ENCODE measurements around the gene TMA7B.

The TMA7B gene

DNA sequence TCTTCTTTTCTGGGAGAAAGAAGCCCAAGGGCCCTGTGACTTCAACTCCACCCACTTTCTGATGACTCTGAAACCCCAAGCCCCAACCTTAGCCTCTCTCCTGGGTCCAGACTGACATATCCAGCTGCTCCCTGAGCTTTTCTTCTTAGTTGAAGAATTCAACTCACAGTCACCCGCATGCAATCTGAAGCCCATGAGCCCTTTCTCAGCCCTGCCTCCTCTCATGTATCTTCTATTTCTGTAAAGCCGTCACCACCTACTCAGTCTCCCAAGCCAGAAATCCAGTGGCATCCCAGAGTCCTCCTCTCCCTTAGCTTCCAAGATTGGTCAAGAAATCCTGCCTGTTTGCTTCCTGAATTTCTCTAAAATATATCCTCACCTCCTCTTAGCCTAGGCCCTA is 7.1 kb upstream of the TMA7B start:
- no peak for TF ChIP-seq ZNF274 (IDR thresholded peaks at IDR 0.05; ENCODE audit: low read depth, low read length)
- no peak overlapping the region for H3K4me3 ChIP-seq (ENCODE audit: low read length)

DNA sequence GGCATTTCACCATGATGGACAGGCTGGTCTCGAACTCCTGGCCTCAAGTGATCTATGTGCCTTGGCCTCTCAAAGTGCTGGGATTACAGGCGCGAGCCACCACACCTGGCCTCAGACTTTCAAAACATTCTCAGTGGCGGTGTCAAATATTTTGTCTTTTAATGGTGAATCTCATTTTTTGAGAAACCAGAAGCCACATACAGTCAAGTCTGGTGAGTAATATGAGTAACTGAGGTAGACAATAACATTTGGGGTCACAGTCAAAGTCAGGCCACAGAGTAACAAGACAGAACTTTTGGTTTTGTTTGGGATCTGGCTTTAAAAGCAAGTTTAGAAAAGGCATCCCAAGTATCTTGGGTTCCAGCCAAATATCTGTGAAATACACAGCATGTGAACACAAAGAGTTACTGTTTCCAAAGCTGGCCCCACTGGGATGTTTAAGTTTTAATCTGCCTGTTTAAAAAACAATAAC is 5.6 kb upstream of the TMA7B start:
- no peak for TF ChIP-seq ZNF274 (IDR thresholded peaks at IDR 0.05; ENCODE audit: low read depth, low read length)
- no peak overlapping the region for H3K4me3 ChIP-seq (ENCODE audit: low read length)

DNA sequence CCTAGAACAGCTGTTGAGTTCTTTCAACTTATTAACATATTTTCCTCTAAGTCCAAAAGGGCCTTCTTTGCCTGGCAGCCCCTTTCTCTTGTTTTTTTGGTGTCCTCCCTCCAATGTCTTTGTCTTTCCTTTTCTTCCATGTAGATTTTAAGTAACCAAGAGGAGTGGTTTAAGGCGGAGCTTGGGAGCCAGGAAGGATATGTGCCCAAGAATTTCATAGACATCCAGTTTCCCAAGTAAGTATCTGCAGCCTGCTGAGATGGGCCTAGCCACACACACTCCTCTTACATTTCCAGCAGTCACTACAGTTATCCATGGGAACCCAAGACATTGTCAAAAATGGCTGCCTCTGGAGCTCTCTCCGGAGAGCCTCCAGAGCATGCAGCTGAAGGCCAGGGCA is 4.5 kb upstream of the TMA7B start:
- TF ChIP-seq ZNF274 (IDR thresholded peaks at IDR 0.05; ENCODE audit: low read depth, low read length) = no peak
- no peak overlapping the region for H3K4me3 ChIP-seq (ENCODE audit: low read length)

DNA sequence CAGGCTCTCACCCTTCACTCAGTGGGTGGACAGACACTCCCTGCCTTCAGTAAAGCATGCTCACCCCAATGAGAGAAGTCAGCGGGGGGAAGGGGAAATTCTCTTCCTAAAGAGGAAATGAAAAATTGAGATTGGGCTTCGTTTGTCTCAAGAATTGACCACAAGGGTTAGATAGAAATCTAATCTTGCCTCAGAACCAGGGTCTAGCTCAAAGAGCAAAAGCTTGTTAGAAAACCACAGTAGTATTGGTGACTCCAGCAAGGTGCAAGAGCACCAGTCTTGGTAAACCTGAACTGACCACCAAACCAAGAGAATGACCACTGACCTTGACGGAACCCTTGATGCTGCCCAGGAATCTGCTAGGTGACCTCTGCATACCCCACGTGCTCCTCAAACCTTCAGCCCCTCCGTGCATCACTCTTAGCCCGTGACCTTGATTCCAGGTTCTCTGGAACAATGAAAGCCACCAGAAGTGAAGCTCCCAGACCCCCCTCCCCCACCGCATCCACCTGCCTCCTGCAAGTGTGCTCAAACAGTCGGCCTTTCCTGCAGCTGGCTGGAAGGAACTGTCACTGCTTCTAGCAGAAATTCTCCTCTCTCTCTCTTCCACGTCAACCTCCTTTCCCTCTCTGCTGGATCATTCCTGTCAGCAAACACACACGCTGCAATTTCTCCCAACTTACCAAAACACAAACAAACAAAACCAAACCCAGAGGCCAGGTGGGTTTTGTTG is 3.1 kb upstream of the TMA7B start:
- no peak for TF ChIP-seq ZNF274 (IDR thresholded peaks at IDR 0.05; ENCODE audit: low read depth, low read length)
- no peak overlapping the region; the same call in 1 of the 2 replicates for H3K4me3 ChIP-seq (ENCODE audit: low read length)

DNA sequence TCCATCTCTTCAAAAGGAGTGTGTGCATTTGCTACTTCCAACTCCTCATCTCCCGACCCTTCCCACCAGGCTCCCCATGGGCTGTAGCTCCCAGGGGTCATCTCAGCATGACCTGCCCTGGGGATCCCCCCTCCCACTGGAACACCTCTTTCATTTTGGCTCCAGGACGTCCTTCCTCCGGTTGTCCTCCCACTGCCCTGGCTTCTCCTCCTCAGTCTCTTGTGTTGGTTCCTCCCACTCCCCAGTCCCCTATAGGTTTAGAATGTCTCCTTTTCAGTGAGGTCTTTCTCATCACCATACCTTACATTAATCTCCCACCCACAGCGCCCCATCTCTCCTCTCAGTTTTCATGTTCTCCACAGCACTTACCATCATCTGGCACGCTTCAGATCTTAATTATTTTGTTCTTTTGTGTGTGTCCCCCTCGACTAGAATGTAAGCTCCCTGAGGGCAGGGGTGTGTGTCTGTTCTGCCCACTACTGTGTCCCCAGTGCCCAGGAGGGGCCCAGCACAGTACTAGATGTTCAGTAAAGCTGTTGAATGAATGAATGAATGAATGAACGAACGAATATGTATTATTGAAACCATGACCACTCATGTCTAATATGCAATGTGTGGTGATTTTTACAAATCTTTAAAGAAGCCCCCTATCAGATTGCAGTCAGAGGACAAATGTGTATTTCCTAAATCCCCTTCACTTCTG is 2.0 kb upstream of the TMA7B start:
- H3K4me3 ChIP-seq (ENCODE audit: low read length) = no peak overlapping the region
- no peak for TF ChIP-seq ZNF274 (IDR thresholded peaks at IDR 0.05; ENCODE audit: low read depth, low read length)

DNA sequence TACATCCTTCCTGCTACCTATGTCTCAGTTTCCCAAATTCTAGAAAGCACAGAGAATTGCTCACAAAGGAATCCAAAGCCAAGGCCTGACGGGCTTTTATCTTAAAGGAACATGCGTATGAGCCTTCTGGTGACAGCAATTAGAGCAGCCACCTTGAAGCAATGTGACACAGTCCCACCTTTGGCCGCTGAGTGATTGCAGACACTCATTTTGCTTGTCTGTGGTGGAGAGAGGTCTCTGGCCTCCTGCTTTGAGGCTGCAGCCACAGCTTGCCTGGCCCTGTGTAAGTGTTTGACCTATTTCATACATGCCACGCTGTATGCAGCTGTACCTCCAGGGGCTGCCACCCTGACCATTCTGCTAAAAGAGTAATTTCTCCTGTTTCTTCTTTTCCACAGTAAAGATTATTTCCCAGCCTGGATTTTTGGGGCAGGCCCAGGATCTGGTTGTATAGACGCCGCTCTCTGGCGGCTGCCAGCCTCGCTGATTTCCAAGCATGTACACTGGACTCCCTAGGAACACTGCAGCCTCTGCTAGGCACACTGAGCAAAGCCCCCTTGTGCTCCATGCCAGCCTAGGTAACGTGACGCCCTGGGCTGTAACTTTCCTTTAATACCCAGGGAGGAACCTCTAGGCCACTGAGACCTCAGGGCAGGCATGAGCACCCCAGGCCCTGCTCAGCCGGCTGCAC is 1.1 kb upstream of the TMA7B start:
- TF ChIP-seq ZNF274 (IDR thresholded peaks at IDR 0.05; ENCODE audit: low read depth, low read length) = no peak
- no peak overlapping the region for H3K4me3 ChIP-seq (ENCODE audit: low read length)

DNA sequence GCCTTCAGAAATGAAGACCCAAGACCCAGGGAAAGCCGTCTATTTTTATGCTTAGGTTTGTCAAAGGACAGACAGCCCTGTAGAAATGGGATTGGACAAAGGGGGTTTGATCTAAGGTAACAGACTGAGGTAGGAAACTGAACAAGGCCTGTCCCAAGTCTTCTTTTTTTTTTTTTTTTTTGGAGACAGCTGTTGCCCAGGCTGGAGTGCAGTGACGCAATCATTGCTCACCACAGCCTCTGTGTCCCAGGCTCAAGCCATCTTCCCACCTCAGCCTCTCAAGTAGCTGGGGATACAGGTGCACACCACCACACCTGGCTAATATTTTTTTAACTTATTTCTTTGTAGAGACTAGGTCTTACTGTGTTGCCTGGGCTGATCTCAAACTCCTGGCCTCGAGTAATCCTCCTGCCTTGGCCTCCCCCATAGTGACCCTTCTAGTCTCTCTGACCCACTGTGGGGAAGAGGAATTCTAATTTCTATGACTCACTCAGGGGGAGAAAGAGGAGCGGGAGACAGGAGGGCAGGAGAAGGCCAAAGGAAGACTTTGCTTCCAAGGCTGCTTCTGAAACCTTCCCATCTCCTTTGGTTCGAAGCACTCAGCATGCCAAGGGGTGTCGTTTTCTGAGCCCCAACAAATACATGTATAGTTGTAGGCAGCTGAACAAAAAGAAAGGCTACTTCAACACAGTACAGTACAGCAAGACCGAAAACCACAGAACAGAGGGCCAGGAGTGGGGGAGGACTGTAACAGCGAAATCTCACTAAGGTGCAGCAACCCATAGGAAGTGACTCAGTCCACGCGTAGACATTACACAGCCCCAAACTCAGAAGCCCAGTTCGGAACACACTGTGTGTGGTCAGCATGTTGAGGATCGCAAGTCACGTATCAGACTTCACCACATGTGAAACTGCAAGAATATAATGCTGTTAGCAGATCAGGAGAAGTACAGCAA is 872 bp downstream of the TMA7B start:
- H3K4me3 ChIP-seq (ENCODE audit: low read length) = no peak overlapping the region; the same call in 1 of the 2 replicates
- no peak for TF ChIP-seq ZNF274 (IDR thresholded peaks at IDR 0.05; ENCODE audit: low read depth, low read length)

DNA sequence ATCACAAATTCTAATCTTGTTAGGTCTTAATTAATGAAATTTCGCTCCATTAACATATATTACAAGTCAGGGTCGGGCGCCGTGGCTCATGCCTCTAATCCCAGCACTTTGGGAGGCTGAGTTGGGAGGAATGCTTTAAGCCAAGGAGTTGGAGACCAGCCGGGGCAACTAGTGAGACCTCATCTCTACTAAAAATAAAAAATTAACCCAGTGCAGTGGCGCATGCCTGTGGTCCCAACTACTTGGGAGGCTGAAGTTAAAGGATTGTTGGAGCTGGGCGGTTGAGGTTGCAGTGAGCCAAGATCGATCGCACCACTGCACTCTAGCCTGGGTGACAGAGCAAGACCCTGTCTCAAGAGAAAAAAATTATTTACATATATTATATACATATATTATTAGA is 1.9 kb downstream of the TMA7B start:
- no peak for TF ChIP-seq ZNF274 (IDR thresholded peaks at IDR 0.05; ENCODE audit: low read depth, low read length)
- H3K4me3 ChIP-seq (ENCODE audit: low read length) = no peak overlapping the region

DNA sequence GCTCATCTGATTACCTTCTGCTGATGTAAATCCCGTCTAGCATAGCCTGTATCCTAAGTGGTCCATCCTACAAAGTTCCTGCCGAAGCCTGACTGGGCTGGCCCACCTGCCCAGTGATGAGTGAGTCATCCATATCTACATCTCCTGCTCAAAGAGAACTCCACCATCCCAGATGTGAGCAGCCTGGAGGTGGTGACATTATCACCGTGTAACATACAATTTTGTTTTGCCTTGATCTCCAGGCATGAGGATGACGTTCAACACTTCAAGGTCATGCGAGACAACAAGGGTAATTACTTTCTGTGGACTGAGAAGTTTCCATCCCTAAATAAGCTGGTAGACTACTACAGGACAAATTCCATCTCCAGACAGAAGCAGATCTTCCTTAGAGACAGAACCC is 5.6 kb downstream of the TMA7B start:
- H3K4me3 ChIP-seq (ENCODE audit: low read length) = no peak overlapping the region
- no peak for TF ChIP-seq ZNF274 (IDR thresholded peaks at IDR 0.05; ENCODE audit: low read depth, low read length)

DNA sequence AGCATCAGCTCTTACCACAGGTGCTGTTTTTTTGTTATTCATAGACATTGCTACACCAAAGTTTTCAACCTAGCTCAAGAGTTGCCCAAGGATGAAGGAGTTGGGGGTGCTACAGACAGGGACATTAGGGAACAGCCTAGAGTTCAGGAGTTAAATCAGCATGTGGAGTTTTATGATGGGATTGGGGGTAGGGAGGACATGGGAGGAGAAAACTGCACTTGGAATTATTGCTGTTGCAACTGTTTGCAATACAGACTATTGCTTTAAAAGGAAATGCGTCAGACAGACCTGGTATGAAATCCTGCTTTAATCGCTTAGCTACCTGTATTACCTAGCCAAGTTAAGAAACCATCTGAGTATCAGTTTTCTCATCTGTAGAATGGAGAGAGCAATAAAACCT is 6.3 kb downstream of the TMA7B start:
- no peak for TF ChIP-seq ZNF274 (IDR thresholded peaks at IDR 0.05; ENCODE audit: low read depth, low read length)
- H3K4me3 ChIP-seq (ENCODE audit: low read length) = no peak overlapping the region

DNA sequence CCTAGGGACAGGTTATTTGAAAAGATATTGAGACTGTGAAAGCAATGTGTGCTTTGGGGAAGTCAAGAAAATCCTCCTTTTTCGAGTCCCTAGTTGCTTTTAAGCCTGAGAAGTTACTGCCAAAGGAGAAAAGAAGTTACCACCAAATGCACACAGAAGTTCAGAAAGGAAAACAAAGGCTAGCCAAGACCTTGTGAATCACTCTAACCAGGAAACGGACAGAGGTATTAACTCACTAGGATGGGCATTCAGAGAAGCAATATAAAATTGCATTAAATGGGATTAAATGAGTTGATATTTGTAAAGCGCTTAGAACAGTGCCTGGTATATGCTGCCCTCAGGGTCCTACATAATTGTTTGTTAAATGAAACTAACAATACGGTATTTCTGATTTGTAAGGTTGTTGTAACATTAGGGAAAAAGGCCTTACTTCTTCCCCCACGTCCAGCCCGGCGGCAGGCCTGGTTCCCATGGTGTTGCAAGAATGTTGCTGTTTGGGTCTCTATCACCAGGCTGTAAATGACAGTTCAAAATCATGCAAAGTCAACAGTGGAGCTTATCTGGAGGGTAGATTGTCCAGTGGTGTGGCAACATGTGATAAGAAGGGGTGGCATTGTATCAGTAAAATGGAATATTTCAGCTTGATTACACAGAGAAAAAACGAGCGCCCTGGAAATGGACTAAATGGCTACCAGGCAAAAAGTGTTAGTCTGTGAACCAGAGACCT is 7.1 kb downstream of the TMA7B start:
- H3K4me3 ChIP-seq (ENCODE audit: low read length) = no peak overlapping the region
- no peak for TF ChIP-seq ZNF274 (IDR thresholded peaks at IDR 0.05; ENCODE audit: low read depth, low read length)

DNA sequence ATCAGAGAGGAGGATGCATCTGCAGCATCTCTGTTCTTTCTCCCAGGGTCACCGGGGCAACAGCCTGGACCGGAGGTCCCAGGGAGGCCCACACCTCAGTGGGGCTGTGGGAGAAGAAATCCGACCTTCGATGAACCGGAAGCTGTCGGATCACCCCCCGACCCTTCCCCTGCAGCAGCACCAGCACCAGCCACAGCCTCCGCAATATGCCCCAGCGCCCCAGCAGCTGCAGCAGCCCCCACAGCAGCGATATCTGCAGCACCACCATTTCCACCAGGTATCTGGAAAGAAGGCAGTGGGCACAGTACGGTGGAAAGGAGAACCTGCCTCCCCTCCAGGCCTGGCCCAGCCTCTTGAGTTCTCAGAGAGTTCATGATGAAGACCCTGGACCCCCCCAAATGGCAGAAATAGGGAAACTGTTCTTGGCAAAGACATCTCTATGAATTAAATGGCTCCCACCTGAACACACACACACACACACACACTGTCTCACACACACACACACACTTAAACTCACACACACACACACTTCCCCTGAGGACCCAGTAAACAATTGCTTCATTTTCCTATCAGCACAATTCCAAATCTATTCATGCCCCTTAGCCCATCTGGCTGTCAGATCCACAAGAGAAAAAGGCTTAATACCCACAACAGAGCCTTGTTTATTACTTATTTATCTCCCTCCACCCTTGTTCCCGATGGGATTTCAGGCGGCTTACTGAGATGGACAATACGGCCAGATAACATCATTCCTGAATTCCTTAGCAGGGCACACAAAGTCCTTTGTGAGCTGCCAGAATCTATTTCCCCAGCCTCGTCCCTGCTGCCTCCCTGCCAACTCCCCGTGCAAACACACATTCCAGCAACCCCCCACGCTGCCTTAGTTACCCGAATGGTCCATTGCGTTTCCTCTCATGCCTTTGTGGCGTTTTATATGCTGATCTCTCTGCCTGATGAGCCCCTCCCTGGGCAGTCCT is 8.1 kb downstream of the TMA7B start:
- no peak overlapping the region for H3K4me3 ChIP-seq (ENCODE audit: low read length)
- TF ChIP-seq ZNF274 (IDR thresholded peaks at IDR 0.05; ENCODE audit: low read depth, low read length) = no peak

Measured in GM08714 (cell line).